T-helper 22 cell (primary cell): Measurements from ENCODE around the gene IGFBP2.
"Not testable (repeated sequence)": the region's sequence is repeated elsewhere in the genome, so short reads cannot be mapped to it uniquely, and the experiment has no call there.

Experiments
- DNase-seq: peaks from one replicate; pipeline ENCODE4 v3.0.0-alpha.2; 2020; ENCODE audit warnings: low read depth

IGFBP2 gene

GRCh38 chr2:216632952-216633615, at the start of gene IGFBP2:
Gene IGFBP2, plus strand, starts transcription at chr2:216633420. Its CDS starts 104 bp downstream, at chr2:216633524.
- DNase-seq: no peak

- no peak for DNase-seq
Observed at GRCh38 chr2:216583606-216584005, 49.6 kb upstream of the IGFBP2 start.

GRCh38 chr2:216584112-216584511, 49.1 kb upstream of the IGFBP2 start:
- no peak for DNase-seq

GRCh38 chr2:216585441-216585840, 47.8 kb upstream of the IGFBP2 start:
- DNase-seq: no peak

GRCh38 chr2:216588861-216589710, 44.1 kb upstream of the IGFBP2 start:
- DNase-seq: no peak

- DNase-seq: no peak
Observed at GRCh38 chr2:216589791-216590190, 43.4 kb upstream of the IGFBP2 start.

GRCh38 chr2:216590780-216591179, 42.4 kb upstream of the IGFBP2 start:
- no peak for DNase-seq

GRCh38 chr2:216591480-216591879, 41.7 kb upstream of the IGFBP2 start:
- DNase-seq: no peak

- DNase-seq: no peak
Observed at GRCh38 chr2:216594081-216594480, 39.1 kb upstream of the IGFBP2 start.

GRCh38 chr2:216596236-216596979, 36.8 kb upstream of the IGFBP2 start:
- DNase-seq: no peak

GRCh38 chr2:216596980-216597509, 36.2 kb upstream of the IGFBP2 start:
- no peak for DNase-seq

- not testable (repeated sequence) for DNase-seq
Observed at GRCh38 chr2:216597825-216598224, 35.4 kb upstream of the IGFBP2 start.

- DNase-seq: no peak
Observed at GRCh38 chr2:216601632-216602409, 31.4 kb upstream of the IGFBP2 start.

- no peak for DNase-seq
Observed at GRCh38 chr2:216603010-216603883, 30.0 kb upstream of the IGFBP2 start.

GRCh38 chr2:216603884-216604245, 29.4 kb upstream of the IGFBP2 start:
- DNase-seq: no peak

GRCh38 chr2:216604458-216604857, 28.8 kb upstream of the IGFBP2 start:
- no peak for DNase-seq

- DNase-seq: no peak
Observed at GRCh38 chr2:216606551-216607276, 26.5 kb upstream of the IGFBP2 start.

GRCh38 chr2:216607277-216607560, 26.0 kb upstream of the IGFBP2 start:
- no peak for DNase-seq

- no peak for DNase-seq
Observed at GRCh38 chr2:216608525-216608924, 24.7 kb upstream of the IGFBP2 start.
